Measurements from ENCODE around the gene SLC35B2. TPM values are rescaled to one million over a fixed set of nuclear protein-coding genes. Genes with fewer than 3 reads are reported as not detected.
A peak's percentile ranks its signal among the peaks of the same experiment; 100 is the strongest.

The SLC35B2 gene
- total and polyA plus RNA-seq, 4 donors, result 18.9 to 27.0 (median 21.1) TPM

GRCh38 chr6:44253307-44254101 lies 3.8 kb downstream of the SLC35B2 start:
- Histone ChIP-seq H3K4me3 (ENCODE audit: low read depth in 1 of 3, low read length in 3 of 3) (no peak overlapping the region), H3K9ac (ENCODE audit: low read depth in 1 of 2, low read length in 2 of 2) (no peak overlapping the region), H3K36me3 (ENCODE audit: control insufficient read depth in 4 of 4, insufficient read depth in 3 of 4, low read depth in 1 of 4, low read length in 3 of 4) (peaks cover 10 to 64% (median 52%) of the 10 kb centered on the region in 4 donors), H3K4me1 (ENCODE audit: control insufficient read depth in 4 of 4, insufficient read depth in 4 of 4, low read length in 3 of 4) (peaks cover 4 to 45% (median 26%) of the 10 kb centered on the region in 4 donors), H3K27me3 (ENCODE audit: control insufficient read depth in 4 of 4, insufficient read depth in 4 of 4, low read length in 3 of 4) (no peaks in the 10 kb centered on the region), H3K27ac (ENCODE audit: low read depth in 1 of 2, low read length in 2 of 2) (no peak overlapping the region), H3K9me3 (ENCODE audit: control insufficient read depth in 4 of 4, low read length in 3 of 4) (no peaks in the 10 kb centered on the region)
- TF ChIP-seq REST (IDR thresholded peaks at IDR 0.05), result no peak
- no peak for TF ChIP-seq EGR1 (IDR thresholded peaks at IDR 0.05; ENCODE audit: low read depth in 2 of 2)
- peak in 1 of 2 donors; percentile 41 for TF ChIP-seq RXRA (IDR thresholded peaks at IDR 0.05)
- peak; percentile 29 for TF ChIP-seq CTCF (IDR thresholded peaks at IDR 0.05; ENCODE audit: low read depth, low read length, missing input control)
- TF ChIP-seq MAX (IDR thresholded peaks at IDR 0.05), result no peak
- TF ChIP-seq JUND (IDR thresholded peaks at IDR 0.05), result no peak
- TF ChIP-seq RAD21 (IDR thresholded peaks at IDR 0.05), result peak; percentile 26 to 69
- no peak for TF ChIP-seq HNF4G (IDR thresholded peaks at IDR 0.05)
- TF ChIP-seq FOXA1 (IDR thresholded peaks at IDR 0.05), result no peak
- no peak for TF ChIP-seq ATF3 (IDR thresholded peaks at IDR 0.05)
- TF ChIP-seq GABPA (IDR thresholded peaks at IDR 0.05 in 1 of 2, conservative IDR thresholded peaks at IDR 0.05 in 1 of 2), result no peak
- no peak for TF ChIP-seq HNF4A (conservative IDR thresholded peaks at IDR 0.05)
- TF ChIP-seq YY1 (IDR thresholded peaks at IDR 0.05), result no peak
- TF ChIP-seq ZBTB33 (IDR thresholded peaks at IDR 0.05), result no peak
- no peak for TF ChIP-seq TAF1 (conservative IDR thresholded peaks at IDR 0.05)
- no peak for TF ChIP-seq SP1 (IDR thresholded peaks at IDR 0.05)
- DNase-seq (ENCODE audit: low spot score), result peak; percentile 76
- WGBS, result 69% methylated on average over 10 of the region's 10 CpGs
